HCT116 (cell line): Measurements from ENCODE around the gene NTSR2. TPM values are rescaled to one million over a fixed set of nuclear protein-coding genes. Genes with fewer than 3 reads are reported as not detected.

ENCODE experiments used
- ATAC-seq: fragments of 200-7000 bp; cut with Tn5 transposase; 2 replicates; pipeline ENCODE4 v1.9.1; 2020; ENCODE audit warnings: mild to moderate bottlenecking, moderate library complexity
- BruUV-seq: library from RNA; stranded (reverse); fragments of 400-500 nt; replicated peaks from 2 replicates; lab custom pipeline; 2021; lab: Mats Ljungman, UMichigan
- CTCF ChIA-PET: fragments of 300-600 bp; sonication (Branson Sonifier 250); formaldehyde crosslinking; loops from one replicate; lab custom pipeline; 2021; ENCODE audit warnings: antibody characterized with exemption; lab: Charles Lee
- POLR2A ChIA-PET: fragments of 300-600, 350-600 bp; sonication (Branson Sonifier 250); formaldehyde crosslinking; loops from one replicate; lab custom pipeline; 2021; ENCODE audit warnings: antibody characterized with exemption; lab: Charles Lee
- RAD21 ChIA-PET, 2 experiments: fragments of 300-600 bp; sonication (Branson Sonifier 250); formaldehyde crosslinking; loops; one replicate each; lab custom pipeline; 2023; ENCODE audit warnings: low total read pairs in 2 of 2; ENCODE audit not compliant: uncharacterized antibody in 2 of 2, unreplicated experiment in 2 of 2, low non-redundant PET in 1 of 2; lab: Charles Lee
- DNase-seq: peaks from one replicate; pipeline ENCODE4 v3.0.0-alpha.2; 2010; ENCODE audit warnings: low read depth, low spot score
- H2AFZ ChIP-seq: fragments of 200-600 bp; shearing (Covaris generic), sonication (generic); 2 replicates; pipeline ENCODE4 v1.6.1; 2017; ENCODE audit warnings: low read depth, mixed run types, mixed read lengths, antibody characterized with exemption, low read length; ENCODE audit not compliant: poor library complexity, severe bottlenecking
- H3K27ac ChIP-seq: 2 replicates; pipeline ENCODE4 v1.5.1; 2012; ENCODE audit warnings: low read depth, low read length
- H3K27me3 ChIP-seq: fragments of 200-600 bp; sonication (generic); 2 replicates; pipeline ENCODE4 v1.6.1; 2016; ENCODE audit warnings: mixed run types, low read length, mixed read lengths; ENCODE audit not compliant: insufficient read depth
- H3K36me3 ChIP-seq, 2 experiments: fragments of 200-500 bp in 1 of 2; fragments of 200-600 bp in 1 of 2; sonication (Bioruptor generic) in 1 of 2; sonication (generic) in 1 of 2; 2 replicates each; pipeline versions ENCODE4 v1.5.1 to v1.6.1; 2014 to 2016; ENCODE audit warnings: low read length in 2 of 2, inconsistent platforms in 1 of 2, mixed read lengths in 1 of 2, mixed run types in 1 of 2; ENCODE audit not compliant: insufficient read depth in 2 of 2, control insufficient read depth in 1 of 2
- H3K4me1 ChIP-seq, 2 experiments: fragments of 200-600 bp in 1 of 2; sonication (generic) in 1 of 2; 2 replicates each; pipeline versions ENCODE4 v1.5.1 to v1.6.1; 2012 to 2017; ENCODE audit warnings: low read length in 2 of 2, inconsistent platforms in 1 of 2, mild to moderate bottlenecking in 1 of 2, mixed read lengths in 1 of 2, mixed run types in 1 of 2, moderate library complexity in 1 of 2; ENCODE audit not compliant: insufficient read depth in 2 of 2, control insufficient read depth in 1 of 2
- H3K4me2 ChIP-seq: fragments of 200-600 bp; sonication (generic); 2 replicates; pipeline ENCODE4 v1.6.1; 2017; ENCODE audit warnings: mixed run types, low read length, mixed read lengths
- H3K4me3 ChIP-seq, 2 experiments: fragments of 200-600 bp in 1 of 2; sonication (generic) in 1 of 2; replicated peaks in 1 of 2; 2 replicates each; pipeline ENCODE4 v1.5.1; 2011 to 2016; ENCODE audit warnings: low read length in 2 of 2, control low read depth in 1 of 2, low read depth in 1 of 2, mild to moderate bottlenecking in 1 of 2, mixed read lengths in 1 of 2, mixed run types in 1 of 2
- H3K79me2 ChIP-seq: fragments of 200-600 bp; sonication (generic); 2 replicates; pipeline ENCODE4 v1.6.1; 2017; ENCODE audit warnings: mild to moderate bottlenecking, mixed run types, low read length, moderate library complexity, mixed read lengths; ENCODE audit not compliant: insufficient read depth
- H3K9ac ChIP-seq: fragments of 200-600 bp; sonication (generic); 2 replicates; pipeline ENCODE4 v1.6.1; 2016; ENCODE audit warnings: low read length, mixed read lengths
- H3K9me2 ChIP-seq: fragments of 200-600 bp; sonication (generic), shearing (Covaris generic); 2 replicates; pipeline ENCODE4 v1.6.1; 2017; ENCODE audit warnings: mixed run types, mild to moderate bottlenecking, moderate library complexity; ENCODE audit not compliant: insufficient read depth
- H3K9me3 ChIP-seq, 2 experiments: fragments of 200-500 bp in 1 of 2; fragments of 200-600 bp in 1 of 2; sonication (Bioruptor generic) in 1 of 2; sonication (generic) in 1 of 2; 2 replicates each; pipeline ENCODE4 v1.6.1; 2014 to 2017; ENCODE audit warnings: low read length in 2 of 2, mixed read lengths in 2 of 2, inconsistent platforms in 1 of 2, low read depth in 1 of 2, mild to moderate bottlenecking in 1 of 2, mixed run types in 1 of 2, moderate library complexity in 1 of 2; ENCODE audit not compliant: control insufficient read depth in 1 of 2, insufficient read depth in 1 of 2
- H4K20me1 ChIP-seq: fragments of 200-600 bp; sonication (generic), shearing (Covaris generic); 2 replicates; pipeline ENCODE4 v1.6.1; 2017; ENCODE audit warnings: mixed run types, mild to moderate bottlenecking, moderate library complexity; ENCODE audit not compliant: insufficient read depth
- ELF1 ChIP-seq: IDR thresholded peaks from 2 replicates; pipeline ENCODE4 v1.6.1; 2012; ENCODE audit warnings: low read depth, borderline replicate concordance
- EZH2phosphoT487 ChIP-seq: fragments of 200-600 bp; IDR thresholded peaks from 2 replicates; pipeline ENCODE4 v1.6.1; 2018; ENCODE audit warnings: antibody characterized with exemption, borderline replicate concordance
- FOSL1 ChIP-seq: IDR thresholded peaks from 2 replicates; pipeline ENCODE4 v1.6.1; 2012; ENCODE audit warnings: low read depth
- MAX ChIP-seq: IDR thresholded peaks from 2 replicates; pipeline ENCODE4 v1.6.1; 2012
- POLR2A ChIP-seq: IDR thresholded peaks from 2 replicates; pipeline ENCODE4 v1.7.0; 2011; ENCODE audit warnings: borderline replicate concordance; ENCODE audit not compliant: insufficient read depth, insufficient read length; ENCODE audit errors: extremely low read depth
- TCF7L2 ChIP-seq: IDR thresholded peaks from 2 replicates; pipeline ENCODE4 v1.7.0; 2011; ENCODE audit warnings: borderline replicate concordance, inconsistent platforms; ENCODE audit not compliant: insufficient read depth, insufficient read length; ENCODE audit errors: extremely low read depth
- ZNF274 ChIP-seq: fragments of 200-500 bp; sonication (Bioruptor generic); IDR thresholded peaks from 2 replicates; pipeline ENCODE4 v1.6.1; 2014; ENCODE audit warnings: mild to moderate bottlenecking, low read depth, low read length, inconsistent platforms
- intact Hi-C: fragments of 100-400 bp; cut with micrococcal nuclease; formaldehyde crosslinking; loops from 2 replicates; pipeline ENCODE4 v1.10.0; 2022
- total RNA-seq: library from RNA; stranded (reverse); gene quantifications from one replicate; pipeline ENCODE4 v1.2.1, GENCODE V29; 2021; ENCODE audit not compliant: unreplicated experiment
- TF ChIP-seq, protein P1 (sequence below): IDR thresholded peaks from 2 replicates; pipeline ENCODE4 v1.6.1; 2011; ENCODE audit warnings: mild to moderate bottlenecking, low read length, moderate library complexity; ENCODE audit not compliant: insufficient replicate concordance; ENCODE audit errors: extremely low read depth

The NTSR2 gene
- total RNA-seq, 1 experiment from 2014 or later: not detected

DNA sequence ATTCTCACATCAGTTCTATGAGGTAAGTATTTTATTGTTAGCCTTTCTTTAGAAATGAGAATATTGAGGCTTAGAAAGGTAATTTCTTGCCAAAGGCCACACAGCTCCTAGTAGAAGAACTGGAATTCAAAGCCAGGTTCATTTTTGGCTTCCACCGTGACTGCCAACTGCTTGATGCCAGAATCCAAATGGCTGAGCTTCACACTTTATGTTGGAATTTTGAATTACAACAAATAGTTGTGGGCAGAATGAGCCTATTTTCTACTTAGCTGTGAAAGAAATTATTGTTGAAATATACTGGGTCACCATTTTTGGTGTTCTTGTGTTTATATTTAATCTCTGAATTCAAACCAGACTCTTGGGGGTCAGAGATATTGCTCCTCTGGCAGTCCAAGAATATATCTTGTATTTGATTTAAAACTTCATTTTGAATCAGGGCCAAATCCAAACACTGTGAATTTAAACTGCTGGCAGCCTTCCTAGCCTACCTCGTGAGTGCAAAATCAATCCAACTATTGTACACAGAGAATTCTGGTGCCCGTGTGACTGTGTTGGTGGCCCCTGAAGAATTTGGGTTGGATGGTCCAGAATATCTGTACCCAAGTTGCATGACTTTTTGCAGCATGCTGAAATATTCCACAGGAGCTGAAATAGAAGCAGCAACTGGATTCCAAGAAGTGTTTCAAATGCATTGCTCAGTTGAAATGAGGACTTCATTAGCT lies 40.8 kb upstream of the NTSR2 start:
- Histone ChIP-seq H3K27me3 (no peaks in the 10 kb centered on the region), H3K4me3 (no peak overlapping the region), H3K36me3 (no peaks in the 10 kb centered on the region), H3K27ac (no peak overlapping the region), H3K4me2 (no peak overlapping the region), H3K9me3 (no peaks in the 10 kb centered on the region), H3K79me2 (no peaks in the 10 kb centered on the region), H3K9ac (no peak overlapping the region), H4K20me1 (no peaks in the 10 kb centered on the region), H3K4me1 (peaks cover 0 to 8% of the 10 kb centered on the region in 2 experiments; a peak in 1 of 4 replicates), H2AFZ (no peak overlapping the region), H3K9me2 (no peaks in the 10 kb centered on the region)
- TF ChIP-seq ELF1: no peak
- ChIA-PET POLR2A (no interaction called here), CTCF (no interaction called here), RAD21 (no interaction called here)
- intact Hi-C loops: no loop called here
- ATAC-seq: no peak
- DNase-seq: no peak
- BruUV-seq: no TSS peak

GRCh38 chr2:11710210-11710609 lies 40.2 kb upstream of the NTSR2 start:
- RAD21 ChIA-PET: no interaction called here
- no peaks in the 10 kb centered on the region for H4K20me1 ChIP-seq
- TF ChIP-seq, protein P1, sequence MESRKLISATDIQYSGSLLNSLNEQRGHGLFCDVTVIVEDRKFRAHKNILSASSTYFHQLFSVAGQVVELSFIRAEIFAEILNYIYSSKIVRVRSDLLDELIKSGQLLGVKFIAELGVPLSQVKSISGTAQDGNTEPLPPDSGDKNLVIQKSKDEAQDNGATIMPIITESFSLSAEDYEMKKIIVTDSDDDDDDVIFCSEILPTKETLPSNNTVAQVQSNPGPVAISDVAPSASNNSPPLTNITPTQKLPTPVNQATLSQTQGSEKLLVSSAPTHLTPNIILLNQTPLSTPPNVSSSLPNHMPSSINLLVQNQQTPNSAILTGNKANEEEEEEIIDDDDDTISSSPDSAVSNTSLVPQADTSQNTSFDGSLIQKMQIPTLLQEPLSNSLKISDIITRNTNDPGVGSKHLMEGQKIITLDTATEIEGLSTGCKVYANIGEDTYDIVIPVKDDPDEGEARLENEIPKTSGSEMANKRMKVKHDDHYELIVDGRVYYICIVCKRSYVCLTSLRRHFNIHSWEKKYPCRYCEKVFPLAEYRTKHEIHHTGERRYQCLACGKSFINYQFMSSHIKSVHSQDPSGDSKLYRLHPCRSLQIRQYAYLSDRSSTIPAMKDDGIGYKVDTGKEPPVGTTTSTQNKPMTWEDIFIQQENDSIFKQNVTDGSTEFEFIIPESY: no peak
- TF ChIP-seq MAX (no peak), FOSL1 (peak; percentile 9; the same call in 1 of the 2 replicates), POLR2A (no peak), EZH2phosphoT487 (no peak), TCF7L2 (no peak), ZNF274 (no peak)
- no peak for DNase-seq
- ATAC-seq: no peak; the same call in 1 of the 2 replicates
- no TSS peak for BruUV-seq
- no peaks in the 10 kb centered on the region for H3K9me3 ChIP-seq
- H2AFZ ChIP-seq: no peak overlapping the region
- peaks cover 0 to 8% of the 10 kb centered on the region in 2 experiments; a peak in 1 of 4 replicates for H3K4me1 ChIP-seq
- no peaks in the 10 kb centered on the region for H3K36me3 ChIP-seq
- no peak overlapping the region for H3K27ac ChIP-seq
- H3K27me3 ChIP-seq: no peaks in the 10 kb centered on the region
- intact Hi-C loops: no loop called here
- no peaks in the 10 kb centered on the region for H3K79me2 ChIP-seq
- POLR2A ChIA-PET: no interaction called here
- H3K4me2 ChIP-seq: no peak overlapping the region
- CTCF ChIA-PET: interaction anchor here (1.2 kb wide), 1 partner anchor 69 kb away, joined by 3 read pairs; no protein-coding TSS in a partner anchor
- H3K4me3 ChIP-seq: no peak overlapping the region
- H3K9me2 ChIP-seq: no peaks in the 10 kb centered on the region
- H3K9ac ChIP-seq: no peak overlapping the region
